ENCODE measurements around the gene UPB1.

DNA sequence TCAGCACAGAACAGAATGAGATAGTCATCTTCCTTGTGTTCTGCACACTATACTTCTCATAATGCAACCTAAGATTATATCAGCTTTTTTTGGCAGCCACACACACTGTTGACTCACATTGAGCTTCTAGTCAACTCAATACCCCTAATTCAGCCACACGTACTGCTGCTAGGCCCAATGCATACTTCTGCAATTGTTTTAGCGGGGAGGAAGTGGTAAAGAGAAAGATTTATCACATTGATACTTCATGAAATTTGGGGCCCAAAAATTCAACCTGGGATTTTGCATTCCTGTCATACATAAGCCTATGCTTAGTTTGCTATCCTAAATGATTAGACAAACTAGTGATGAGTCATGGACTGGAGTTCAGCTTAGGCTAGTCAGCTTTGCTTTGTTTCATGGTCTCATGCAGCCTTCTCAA, 8.6 kb upstream of the UPB1 start:
- TF ChIP-seq, protein P1, sequence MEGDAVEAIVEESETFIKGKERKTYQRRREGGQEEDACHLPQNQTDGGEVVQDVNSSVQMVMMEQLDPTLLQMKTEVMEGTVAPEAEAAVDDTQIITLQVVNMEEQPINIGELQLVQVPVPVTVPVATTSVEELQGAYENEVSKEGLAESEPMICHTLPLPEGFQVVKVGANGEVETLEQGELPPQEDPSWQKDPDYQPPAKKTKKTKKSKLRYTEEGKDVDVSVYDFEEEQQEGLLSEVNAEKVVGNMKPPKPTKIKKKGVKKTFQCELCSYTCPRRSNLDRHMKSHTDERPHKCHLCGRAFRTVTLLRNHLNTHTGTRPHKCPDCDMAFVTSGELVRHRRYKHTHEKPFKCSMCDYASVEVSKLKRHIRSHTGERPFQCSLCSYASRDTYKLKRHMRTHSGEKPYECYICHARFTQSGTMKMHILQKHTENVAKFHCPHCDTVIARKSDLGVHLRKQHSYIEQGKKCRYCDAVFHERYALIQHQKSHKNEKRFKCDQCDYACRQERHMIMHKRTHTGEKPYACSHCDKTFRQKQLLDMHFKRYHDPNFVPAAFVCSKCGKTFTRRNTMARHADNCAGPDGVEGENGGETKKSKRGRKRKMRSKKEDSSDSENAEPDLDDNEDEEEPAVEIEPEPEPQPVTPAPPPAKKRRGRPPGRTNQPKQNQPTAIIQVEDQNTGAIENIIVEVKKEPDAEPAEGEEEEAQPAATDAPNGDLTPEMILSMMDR (IDR thresholded peaks at IDR 0.05; ENCODE audit: low read depth, low read length, poor library complexity, severe bottlenecking): no peak
- no peak for TF ChIP-seq EZH2phosphoT487 (IDR thresholded peaks at IDR 0.05; ENCODE audit: borderline replicate concordance, low read length)

Measured in DOHH2 (cell line).